Brain microvascular endothelial cell (primary cell): Measurements from ENCODE around the gene VAMP1.

Experiments used
- DNase-seq: peaks from one replicate; pipeline ENCODE4 v3.0.0-alpha.2; 2020
- H3K27ac ChIP-seq: fragments of 250-450 bp; sonication (Bioruptor Pico); 2 replicates; pipeline ENCODE4 v1.5.1; 2020; ENCODE audit warnings: mild to moderate bottlenecking, moderate library complexity
- H3K27me3 ChIP-seq: fragments of 250-450 bp; sonication (Bioruptor Pico); replicated peaks from 2 replicates; pipeline ENCODE4 v1.5.1; 2020; ENCODE audit warnings: mild to moderate bottlenecking
- H3K36me3 ChIP-seq: fragments of 250-450 bp; sonication (Bioruptor Pico); replicated peaks from 2 replicates; pipeline ENCODE4 v1.5.1; 2020; ENCODE audit warnings: mild to moderate bottlenecking
- H3K4me3 ChIP-seq: 2 replicates; pipeline ENCODE4 v1.5.1; 2011; ENCODE audit warnings: low read depth, mild to moderate bottlenecking, control low read depth, low read length, moderate library complexity
- in situ Hi-C: cut with HindIII; loops from 2 replicates; pipeline ENCODE4 v1.10.0; 2017; ENCODE audit warnings: low sequenced_read_pairs, low pct_ligation_motif_present
- TF ChIP-seq, protein P1 (sequence below): IDR thresholded peaks from 2 replicates; pipeline ENCODE4 v1.5.1; 2011; ENCODE audit warnings: low read depth, mild to moderate bottlenecking, moderate library complexity, low read length, control low read depth, inconsistent platforms; ENCODE audit errors: missing control alignments

VAMP1 gene

DNA sequence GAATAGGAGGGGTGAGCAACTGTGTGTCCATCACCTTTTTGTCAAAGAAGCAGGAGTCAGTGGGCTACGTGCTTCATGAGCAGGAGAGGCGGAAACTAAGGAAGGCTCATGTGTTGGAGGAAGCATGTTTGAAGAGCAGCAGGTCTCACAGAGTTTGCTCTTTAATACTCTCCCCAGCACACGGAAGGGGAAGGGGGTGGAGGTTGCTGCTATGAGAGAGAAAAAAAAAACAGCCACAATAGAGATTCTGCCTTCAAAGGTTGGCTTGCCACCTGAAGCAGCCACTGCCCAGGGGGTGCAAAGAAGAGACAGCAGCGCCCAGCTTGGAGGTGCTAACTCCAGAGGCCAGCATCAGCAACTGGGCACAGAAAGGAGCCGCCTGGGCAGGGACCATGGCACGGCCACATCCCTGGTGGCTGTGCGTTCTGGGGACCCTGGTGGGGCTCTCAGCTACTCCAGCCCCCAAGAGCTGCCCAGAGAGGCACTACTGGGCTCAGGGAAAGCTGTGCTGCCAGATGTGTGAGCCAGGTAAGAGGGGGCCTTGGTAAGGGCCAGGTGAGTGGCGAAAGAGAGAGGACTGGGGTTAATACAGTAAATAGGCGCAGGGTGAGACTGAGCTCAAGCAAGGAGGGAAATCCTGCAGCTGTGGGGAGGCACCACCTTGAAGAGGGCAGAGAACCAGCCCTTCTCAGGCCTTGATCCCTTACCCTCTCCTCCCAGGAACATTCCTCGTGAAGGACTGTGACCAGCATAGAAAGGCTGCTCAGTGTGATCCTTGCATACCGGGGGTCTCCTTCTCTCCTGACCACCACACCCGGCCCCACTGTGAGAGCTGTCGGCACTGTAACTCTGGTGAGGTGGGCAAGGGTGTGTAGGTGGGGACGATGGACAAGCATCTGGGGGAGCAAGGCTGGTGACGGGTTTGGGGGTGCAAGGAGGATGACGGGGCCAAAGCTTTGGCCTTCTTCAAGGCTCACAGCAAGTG is 25.5 kb downstream of the VAMP1 start, which contains the start of gene CD27:
Gene CD27, plus strand, starts transcription at position 252 of the 985 bp plus-strand sequence. Its CDS starts 141 bp downstream, at position 393.
- Histone ChIP-seq H3K4me3 (no peak within 1 kb of the TSS), H3K36me3 (no peaks in the 10 kb centered on the region), H3K27ac (no peak within 1 kb of the TSS), H3K27me3 (no peaks in the 10 kb centered on the region)
- DNase-seq = no peak
- in situ Hi-C loops = no loop called here
- TF ChIP-seq, protein P1, sequence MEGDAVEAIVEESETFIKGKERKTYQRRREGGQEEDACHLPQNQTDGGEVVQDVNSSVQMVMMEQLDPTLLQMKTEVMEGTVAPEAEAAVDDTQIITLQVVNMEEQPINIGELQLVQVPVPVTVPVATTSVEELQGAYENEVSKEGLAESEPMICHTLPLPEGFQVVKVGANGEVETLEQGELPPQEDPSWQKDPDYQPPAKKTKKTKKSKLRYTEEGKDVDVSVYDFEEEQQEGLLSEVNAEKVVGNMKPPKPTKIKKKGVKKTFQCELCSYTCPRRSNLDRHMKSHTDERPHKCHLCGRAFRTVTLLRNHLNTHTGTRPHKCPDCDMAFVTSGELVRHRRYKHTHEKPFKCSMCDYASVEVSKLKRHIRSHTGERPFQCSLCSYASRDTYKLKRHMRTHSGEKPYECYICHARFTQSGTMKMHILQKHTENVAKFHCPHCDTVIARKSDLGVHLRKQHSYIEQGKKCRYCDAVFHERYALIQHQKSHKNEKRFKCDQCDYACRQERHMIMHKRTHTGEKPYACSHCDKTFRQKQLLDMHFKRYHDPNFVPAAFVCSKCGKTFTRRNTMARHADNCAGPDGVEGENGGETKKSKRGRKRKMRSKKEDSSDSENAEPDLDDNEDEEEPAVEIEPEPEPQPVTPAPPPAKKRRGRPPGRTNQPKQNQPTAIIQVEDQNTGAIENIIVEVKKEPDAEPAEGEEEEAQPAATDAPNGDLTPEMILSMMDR = no peak

DNA sequence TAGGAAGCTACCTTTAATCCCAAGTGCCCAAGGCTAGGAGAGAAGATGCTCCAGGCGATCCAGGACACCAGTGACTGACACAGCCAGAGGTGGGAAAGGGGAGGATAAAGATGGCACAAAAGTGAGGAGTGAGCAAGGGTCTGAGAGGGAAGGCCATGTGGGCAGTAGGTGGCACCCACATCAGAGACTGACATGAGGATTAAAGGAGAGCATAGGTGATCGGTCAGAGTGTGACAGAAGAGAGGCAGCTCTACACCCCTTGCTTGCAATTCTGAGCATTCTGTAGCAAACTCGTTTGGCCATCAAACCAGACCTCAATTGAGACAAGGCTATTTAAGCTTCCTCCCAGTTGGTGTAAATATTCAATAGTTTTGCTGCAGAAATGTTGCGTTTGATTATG is 26.4 kb downstream of the VAMP1 start:
- in situ Hi-C loops = no loop called here
- no peaks in the 10 kb centered on the region for H3K36me3 ChIP-seq
- DNase-seq = no peak
- no peak overlapping the region for H3K27ac ChIP-seq
- no peak overlapping the region for H3K4me3 ChIP-seq
- TF ChIP-seq, protein P1 = no peak
- H3K27me3 ChIP-seq = no peaks in the 10 kb centered on the region

DNA sequence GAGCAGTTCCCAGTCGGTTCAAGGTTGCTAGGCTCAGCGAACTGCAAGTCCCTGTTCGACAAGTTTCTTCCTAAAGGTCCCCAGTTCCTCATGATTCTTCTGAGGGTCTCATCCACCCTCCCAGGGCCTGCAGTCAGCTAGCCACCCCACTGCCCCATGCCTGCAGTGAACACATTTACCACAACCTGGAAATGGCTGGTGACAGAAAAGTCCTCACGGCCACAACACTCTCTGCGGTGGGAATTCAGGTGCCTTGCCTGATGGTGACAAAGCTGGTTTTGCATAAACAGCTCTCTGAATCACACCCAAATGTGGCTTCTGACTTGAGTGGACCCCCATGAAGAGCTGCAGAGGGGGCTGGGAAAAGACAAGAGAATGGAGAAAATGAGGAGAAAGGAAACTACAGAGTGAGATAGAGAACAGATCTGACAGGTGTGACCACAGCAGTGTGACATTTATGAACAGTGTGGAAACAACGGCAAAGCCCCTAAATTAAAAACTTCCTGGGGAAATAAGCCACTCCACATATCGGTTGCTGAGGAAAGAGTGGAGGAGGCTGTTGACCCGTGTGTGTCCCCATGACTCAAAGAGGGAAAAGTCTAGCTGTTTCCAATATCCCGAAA is 27.0 kb downstream of the VAMP1 start:
- in situ Hi-C loops = no loop called here
- no peak for DNase-seq
- H3K4me3 ChIP-seq = no peak overlapping the region
- H3K27me3 ChIP-seq = no peaks in the 10 kb centered on the region
- no peak overlapping the region for H3K27ac ChIP-seq
- TF ChIP-seq, protein P1 = no peak
- no peaks in the 10 kb centered on the region for H3K36me3 ChIP-seq

DNA sequence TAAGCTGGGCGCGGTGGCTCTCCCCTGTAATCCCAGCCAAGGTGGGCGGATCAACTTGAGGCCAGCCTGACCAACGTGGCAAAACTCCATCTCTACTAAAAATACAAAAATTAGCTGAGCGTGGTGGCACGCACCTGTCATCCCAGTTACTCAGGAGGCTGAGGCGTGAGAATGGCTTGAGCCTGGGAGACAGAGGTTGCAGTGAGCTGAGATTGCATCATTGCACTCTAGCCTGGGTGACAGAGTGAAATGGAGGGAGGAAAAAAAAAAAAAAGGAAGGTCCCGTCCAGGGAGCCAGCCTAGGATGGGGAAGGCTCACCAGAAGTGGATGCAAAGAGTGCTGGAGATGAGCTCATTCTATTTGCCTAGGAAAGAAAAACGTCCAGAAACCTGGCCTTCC is 27.6 kb downstream of the VAMP1 start:
- TF ChIP-seq, protein P1 = no peak
- Histone ChIP-seq H3K27ac (no peak overlapping the region), H3K36me3 (no peaks in the 10 kb centered on the region), H3K27me3 (no peaks in the 10 kb centered on the region), H3K4me3 (no peak overlapping the region)
- DNase-seq = no peak
- in situ Hi-C loops = no loop called here

DNA sequence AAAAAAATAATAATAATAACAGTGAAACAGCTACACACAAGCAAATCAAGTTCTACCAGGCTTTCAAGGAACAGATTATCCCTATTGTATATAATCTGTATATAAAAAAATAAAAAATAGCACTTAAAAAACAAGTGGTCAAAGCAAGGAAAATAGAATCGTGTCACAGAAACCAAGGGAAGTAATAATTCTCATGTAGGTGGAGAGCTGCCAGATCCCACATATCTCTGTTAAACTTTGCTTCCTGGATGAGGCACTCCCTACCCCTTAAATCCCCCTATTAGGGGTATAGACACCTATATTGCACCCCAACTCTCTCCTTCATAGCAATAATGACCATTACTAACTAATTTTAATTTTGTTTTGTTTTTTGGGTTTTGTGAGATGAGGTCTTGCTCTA is 30.1 kb downstream of the VAMP1 start:
- no peak for DNase-seq
- Histone ChIP-seq H3K27me3 (no peaks in the 10 kb centered on the region), H3K4me3 (no peak overlapping the region), H3K36me3 (no peaks in the 10 kb centered on the region), H3K27ac (no peak overlapping the region)
- in situ Hi-C loops = no loop called here
- TF ChIP-seq, protein P1 = no peak
